ENCODE measurements around the gene RAB3B.

RAB3B gene

DNA sequence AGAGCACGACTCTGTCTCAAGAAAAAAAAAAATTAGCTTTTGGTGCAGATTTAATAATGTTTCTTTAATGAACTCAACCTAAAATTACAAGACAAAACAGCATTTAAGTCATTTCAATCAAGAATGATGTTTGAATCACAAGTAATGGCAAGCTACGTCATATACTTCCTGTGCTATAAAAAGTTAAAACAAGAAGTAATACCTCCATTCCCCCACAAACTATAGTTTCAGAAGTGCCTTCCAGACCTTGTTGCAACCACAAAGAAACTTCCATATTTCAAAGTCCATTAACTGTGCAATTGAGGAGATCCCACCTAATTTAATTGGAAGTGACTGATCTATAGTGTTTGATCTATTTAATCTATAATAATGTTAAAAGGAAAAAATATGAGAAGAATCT is 127.1 kb downstream of the RAB3B start:
- DNase-seq = no peak

DNA sequence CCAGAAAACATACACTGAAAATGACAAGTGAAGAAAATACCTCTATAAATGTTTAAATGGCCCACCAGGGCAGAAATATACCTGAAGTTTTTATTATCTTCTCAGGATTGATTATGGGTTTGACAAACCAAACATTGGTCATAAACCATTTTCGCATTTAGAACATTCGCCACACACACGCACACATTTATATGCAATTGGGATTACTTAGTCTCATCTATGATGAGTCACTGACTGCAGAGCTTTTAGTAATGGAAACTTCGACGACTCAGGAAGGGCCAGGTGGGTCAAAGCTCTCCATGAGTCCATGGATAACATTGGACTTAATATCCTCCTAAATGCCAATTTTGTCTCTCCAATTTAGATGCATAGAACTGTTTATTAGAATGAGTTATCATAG is 128.8 kb downstream of the RAB3B start:
- no peak for DNase-seq

DNA sequence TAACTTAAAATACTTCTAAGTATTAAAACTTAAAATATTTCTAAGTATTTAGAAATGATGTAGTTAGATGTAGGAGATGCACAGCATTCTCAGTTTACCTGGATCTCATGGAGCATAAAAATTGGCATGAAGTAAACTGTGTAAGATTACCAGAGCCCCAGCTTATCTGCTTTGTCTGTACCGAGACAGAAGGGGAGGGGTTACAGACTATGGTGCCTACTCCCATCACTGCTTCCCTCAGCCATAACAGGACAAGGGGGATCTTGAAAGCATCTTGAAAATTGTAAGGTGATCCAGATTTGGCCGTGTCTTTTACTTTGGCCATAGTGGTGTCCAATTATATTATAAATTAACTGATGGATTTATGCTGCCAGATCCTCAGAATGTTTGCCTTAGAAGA is 130.8 kb downstream of the RAB3B start:
- no peak for DNase-seq

DNA sequence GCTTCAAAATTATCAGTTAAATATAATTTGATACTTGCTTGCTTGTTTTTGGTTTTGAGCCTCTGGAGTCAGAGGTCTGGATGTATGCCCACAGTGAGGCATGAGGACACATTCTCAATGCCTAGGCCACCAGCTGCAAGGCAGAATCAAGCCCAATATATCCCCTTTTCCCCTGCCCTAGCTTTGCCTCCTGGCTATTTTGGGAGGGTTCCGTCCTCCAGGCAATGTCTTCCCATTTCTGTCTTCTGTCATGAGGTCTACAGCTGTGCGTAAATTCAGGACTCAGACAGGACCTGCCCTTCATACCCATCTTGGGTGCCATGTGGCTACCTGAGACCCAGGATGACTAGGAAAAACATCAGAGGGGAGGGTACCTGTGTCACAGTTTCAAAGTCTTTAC is 131.2 kb downstream of the RAB3B start:
- no peak for DNase-seq

DNA sequence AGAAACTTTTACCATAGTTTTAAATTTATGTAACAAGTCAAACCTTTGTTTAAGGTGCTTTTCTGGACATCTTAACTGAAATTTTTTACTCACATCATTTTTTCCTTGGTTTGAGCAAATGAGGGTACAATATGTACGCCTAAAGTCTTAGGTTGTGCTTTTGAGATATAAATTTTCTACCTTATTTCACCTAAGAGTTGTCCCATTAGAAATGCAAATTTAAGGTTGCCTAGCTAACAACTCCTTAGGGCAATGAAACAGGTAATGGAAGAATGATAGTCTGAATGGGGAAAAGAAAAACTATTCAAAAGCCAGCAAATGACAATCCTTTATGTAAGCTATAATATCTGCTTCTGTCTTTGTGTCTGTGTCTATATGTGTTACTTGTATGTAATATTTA is 131.6 kb downstream of the RAB3B start:
- DNase-seq = no peak
